H1 (cell line): ENCODE measurements around the gene YWHAG. TPM values are rescaled to one million over a fixed set of nuclear protein-coding genes. Genes with fewer than 3 reads are reported as not detected.

Experiments used
- CTCF ChIA-PET: fragments of 300-600 bp; sonication (Branson Sonifier 250); formaldehyde crosslinking; loops from one replicate; lab custom pipeline; 2021; ENCODE audit not compliant: partially characterized antibody; lab: Charles Lee
- POLR2A ChIA-PET: fragments of 300-600 bp; sonication (Branson Sonifier 250); formaldehyde crosslinking; loops from one replicate; lab custom pipeline; 2021; ENCODE audit warnings: inconsistent platforms; ENCODE audit not compliant: partially characterized antibody; lab: Charles Lee
- DNase-seq, 2 experiments: peaks; one replicate each; pipeline versions ENCODE4 v3.0.0 to v3.0.0-alpha.2; 2010 to 2022; ENCODE audit warnings: low spot score in 2 of 2, low read depth in 1 of 2, mixed read lengths in 1 of 2
- FAIRE-seq: peaks from 2 replicates; lab custom pipeline; 2011; peaks lifted over from hg19 to GRCh38; lab: Jason Lieb, UNC
- H2AFZ ChIP-seq: 2 replicates; pipeline ENCODE4 v1.8.1; 2012; ENCODE audit warnings: low read length, inconsistent platforms
- H2AK5ac ChIP-seq: 2 replicates; pipeline ENCODE4 v1.6.1; 2013; ENCODE audit warnings: low read depth, low read length
- H2BK120ac ChIP-seq: replicated peaks from 2 replicates; pipeline ENCODE3; 2013; ENCODE audit warnings: low read depth, low read length, inconsistent platforms
- H2BK12ac ChIP-seq: 2 replicates; pipeline ENCODE4 v1.6.1; 2013; ENCODE audit warnings: low read depth, low read length
- H2BK15ac ChIP-seq: 2 replicates; pipeline ENCODE4 v1.6.1; 2013; ENCODE audit warnings: low read length
- H2BK20ac ChIP-seq: 2 replicates; pipeline ENCODE4 v1.6.1; 2013; ENCODE audit warnings: low read length
- H2BK5ac ChIP-seq: 2 replicates; pipeline ENCODE4 v1.6.1; 2013; ENCODE audit warnings: low read depth, low read length
- H3K14ac ChIP-seq: 2 replicates; pipeline ENCODE4 v1.6.1; 2013; ENCODE audit warnings: inconsistent platforms; ENCODE audit not compliant: insufficient read length
- H3K18ac ChIP-seq: 2 replicates; pipeline ENCODE4 v1.6.1; 2013; ENCODE audit warnings: low read length; ENCODE audit errors: extremely low read depth
- H3K23ac ChIP-seq: 2 replicates; pipeline ENCODE4 v1.6.1; 2013; ENCODE audit warnings: inconsistent platforms; ENCODE audit not compliant: insufficient read length
- H3K23me2 ChIP-seq: 2 replicates; pipeline ENCODE4 v1.6.1; 2013; ENCODE audit warnings: low read depth, low read length
- H3K27ac ChIP-seq: 2 replicates; pipeline ENCODE4 v1.6.1; 2011; ENCODE audit warnings: low read depth, low read length, inconsistent platforms
- H3K27me3 ChIP-seq, 4 experiments: replicated peaks in 1 of 4; 1 replicate in 1 of 4; 2 replicates in 3 of 4; pipeline versions ENCODE4 v1.6.1 to v1.8.1; 2011 to 2013; ENCODE audit warnings: low read length in 3 of 4, mild to moderate bottlenecking in 3 of 4, inconsistent platforms in 2 of 4, mixed read lengths in 2 of 4, moderate library complexity in 1 of 4; ENCODE audit not compliant: control insufficient read depth in 3 of 4, insufficient read depth in 3 of 4; ENCODE audit errors: extremely low read depth in 1 of 4
- H3K36me3 ChIP-seq, 4 experiments: 2 replicates each; pipeline versions ENCODE4 v1.6.1 to v1.8.1; 2011 to 2013; ENCODE audit warnings: mild to moderate bottlenecking in 4 of 4, low read length in 3 of 4, moderate library complexity in 2 of 4, control low read depth in 1 of 4, inconsistent platforms in 1 of 4; ENCODE audit not compliant: insufficient read depth in 4 of 4, control insufficient read depth in 2 of 4
- H3K4ac ChIP-seq: replicated peaks from 2 replicates; pipeline ENCODE3; 2013; ENCODE audit warnings: low read length, low read depth, mixed read lengths, inconsistent platforms; ENCODE audit not compliant: insufficient read length
- H3K4me1 ChIP-seq, 4 experiments: replicated peaks in 1 of 4; 1 replicate in 1 of 4; 2 replicates in 3 of 4; pipeline versions ENCODE4 v1.6.1 to v1.8.1; 2011 to 2013; ENCODE audit warnings: low read length in 3 of 4, inconsistent platforms in 2 of 4, mixed read lengths in 1 of 4; ENCODE audit not compliant: insufficient read depth in 4 of 4, control insufficient read depth in 3 of 4
- H3K4me2 ChIP-seq, 2 experiments: 2 replicates each; pipeline versions ENCODE4 v1.6.1 to v1.8.1; 2011 to 2013; ENCODE audit warnings: low read depth in 2 of 2, low read length in 2 of 2, control low read depth in 1 of 2, inconsistent platforms in 1 of 2, mild to moderate bottlenecking in 1 of 2; ENCODE audit not compliant: insufficient read depth in 1 of 2
- H3K4me3 ChIP-seq, 4 experiments: fragments of 200-600, 300-600 bp in 1 of 4; sonication (generic), shearing (Covaris generic), sonication (Bioruptor Twin) in 1 of 4; 2 replicates each; pipeline versions ENCODE4 v1.5.1 to v1.8.1; 2011 to 2016; ENCODE audit warnings: low read length in 4 of 4, low read depth in 3 of 4, control low read depth in 2 of 4, inconsistent platforms in 2 of 4, mild to moderate bottlenecking in 2 of 4, mixed read lengths in 1 of 4, moderate library complexity in 1 of 4; ENCODE audit not compliant: insufficient read depth in 2 of 4; ENCODE audit errors: extremely low read depth in 1 of 4
- H3K56ac ChIP-seq: replicated peaks from 2 replicates; pipeline ENCODE3; 2013; ENCODE audit warnings: low read depth, mild to moderate bottlenecking, mixed read lengths, low read length, inconsistent platforms; ENCODE audit not compliant: insufficient read length
- H3K79me1 ChIP-seq: 2 replicates; pipeline ENCODE4 v1.6.1; 2013; ENCODE audit warnings: low read depth, low read length, control low read depth
- H3K79me2 ChIP-seq, 2 experiments: 2 replicates each; pipeline versions ENCODE4 v1.6.1 to v1.8.1; 2012 to 2013; ENCODE audit warnings: low read length in 2 of 2, mild to moderate bottlenecking in 2 of 2, inconsistent platforms in 1 of 2; ENCODE audit not compliant: insufficient read depth in 2 of 2, control insufficient read depth in 1 of 2
- H3K9ac ChIP-seq, 4 experiments: replicated peaks in 1 of 4; 1 replicate in 1 of 4; 2 replicates in 3 of 4; pipeline versions ENCODE4 v1.6.1 to v1.8.1; 2011 to 2013; ENCODE audit warnings: low read depth in 3 of 4, low read length in 3 of 4, control low read depth in 2 of 4, mild to moderate bottlenecking in 2 of 4, moderate library complexity in 2 of 4, inconsistent platforms in 1 of 4; ENCODE audit errors: extremely low read depth in 1 of 4
- H3K9me3 ChIP-seq, 2 experiments: 2 replicates each; pipeline versions ENCODE4 v1.6.1 to v1.8.1; 2012 to 2013; ENCODE audit warnings: mild to moderate bottlenecking in 2 of 2, moderate library complexity in 2 of 2, control low read depth in 1 of 2, inconsistent platforms in 1 of 2, low read depth in 1 of 2, low read length in 1 of 2, mixed read lengths in 1 of 2; ENCODE audit not compliant: insufficient read depth in 2 of 2
- H4K20me1 ChIP-seq, 2 experiments: replicated peaks in 1 of 2; 2 replicates each; pipeline versions ENCODE3 to v1.8.1; 2011 to 2013; ENCODE audit warnings: inconsistent platforms in 2 of 2, low read length in 2 of 2, mild to moderate bottlenecking in 1 of 2; ENCODE audit not compliant: insufficient read depth in 2 of 2, control insufficient read depth in 1 of 2
- H4K5ac ChIP-seq: 2 replicates; pipeline ENCODE4 v1.6.1; 2013; ENCODE audit warnings: low read length, low read depth, mixed read lengths, inconsistent platforms; ENCODE audit not compliant: insufficient read length
- H4K8ac ChIP-seq: 2 replicates; pipeline ENCODE4 v1.8.0; 2013; ENCODE audit warnings: mild to moderate bottlenecking, moderate library complexity, low read length, inconsistent platforms; ENCODE audit not compliant: insufficient read depth; ENCODE audit errors: extremely low read depth
- H4K91ac ChIP-seq: replicated peaks from 2 replicates; pipeline ENCODE3; 2013; ENCODE audit warnings: low read length, mixed read lengths, inconsistent platforms; ENCODE audit not compliant: insufficient read length
- CTBP2 ChIP-seq: IDR thresholded peaks from 2 replicates; pipeline ENCODE4 v1.7.0; 2011; ENCODE audit warnings: borderline replicate concordance, mild to moderate bottlenecking, moderate library complexity, mixed read lengths, low read length; ENCODE audit not compliant: insufficient read depth, insufficient read length
- FOSL1 ChIP-seq: IDR thresholded peaks from 2 replicates; pipeline ENCODE4 v1.6.1; 2011; ENCODE audit warnings: mild to moderate bottlenecking, low read depth, low read length, moderate library complexity; ENCODE audit not compliant: insufficient read depth
- GTF2F1 ChIP-seq: IDR thresholded peaks from 2 replicates; pipeline ENCODE4 v1.6.1; 2012; ENCODE audit warnings: low read depth, low read length, improper control_type of control experiment, borderline replicate concordance
- KDM4A ChIP-seq: IDR thresholded peaks from one replicate; pipeline ENCODE4 v1.7.1; 2012; ENCODE audit warnings: low read depth, mild to moderate bottlenecking, moderate library complexity, low read length, inconsistent platforms; ENCODE audit not compliant: severe bottlenecking
- SP2 ChIP-seq: IDR thresholded peaks from 2 replicates; pipeline ENCODE4 v1.6.1; 2012; ENCODE audit warnings: mild to moderate bottlenecking, low read length, inconsistent platforms
- TBP ChIP-seq: IDR thresholded peaks from 2 replicates; pipeline ENCODE4 v1.6.1; 2011; ENCODE audit warnings: low read depth, low read length, improper control_type of control experiment
- TCF12 ChIP-seq: IDR thresholded peaks from 2 replicates; pipeline ENCODE4 v1.6.1; 2011; ENCODE audit warnings: low read depth, mild to moderate bottlenecking, low read length
- WGBS, 2 experiments: shearing (Covaris generic) in 1 of 2; methylation state at CpG; one replicate each; pipeline versions ENCODE4 v1.1.6 to v1.1.7; 2013 to 2015; ENCODE audit warnings: low lambda C conversion rate in 2 of 2, mixed read lengths in 2 of 2, inconsistent platforms in 1 of 2, low coverage in 1 of 2, missing lambda C conversion rate in 1 of 2; ENCODE audit not compliant: insufficient replicate concordance in 2 of 2, insufficient coverage in 1 of 2, insufficient read length in 1 of 2; ENCODE audit errors: extremely low coverage in 1 of 2, missing lambda C conversion rate in 1 of 2; 5-methylcytosine and 5-hydroxymethylcytosine counted together
- polyA plus RNA-seq, 7 experiments: library from polyadenylated mRNA; depleted of rRNA in 3 of 7; stranded (reverse) in 5 of 7; unstranded in 2 of 7; fragments of >200 nt in 5 of 7; fragments of 200-250 nt in 2 of 7; gene quantifications; 1 replicate in 5 of 7; 2 replicates in 1 of 7; 4 replicates in 1 of 7; pipeline versions ENCODE4 v1.2.1 to v1.2.3, GENCODE V29; 2011 to 2013; ENCODE audit warnings: missing spikeins in 2 of 7, mixed read lengths in 2 of 7
- total RNA-seq: library from RNA; stranded (reverse); fragmentation: NEBNext Ultra II Directional; extraction: Animal tissue kit (Norgen Biotek cat#: 25700); gene quantifications from 2 replicates; pipeline ENCODE4 v1.2.1, GENCODE V29; 2021
- TF ChIP-seq, protein P1 (sequence below): IDR thresholded peaks from 2 replicates; pipeline ENCODE4 v1.6.1; 2012; ENCODE audit warnings: inconsistent platforms
- TF ChIP-seq, protein P2 (sequence below): IDR thresholded peaks from 2 replicates; pipeline ENCODE4 v1.6.1; 2012; ENCODE audit warnings: low read length, inconsistent platforms

YWHAG gene
- total and polyA plus RNA-seq, 2 of the 8 experiments (the other 6 are each of a cell fraction or from before 2014, with no cell fraction given), result 57.2 to 241 TPM

DNA sequence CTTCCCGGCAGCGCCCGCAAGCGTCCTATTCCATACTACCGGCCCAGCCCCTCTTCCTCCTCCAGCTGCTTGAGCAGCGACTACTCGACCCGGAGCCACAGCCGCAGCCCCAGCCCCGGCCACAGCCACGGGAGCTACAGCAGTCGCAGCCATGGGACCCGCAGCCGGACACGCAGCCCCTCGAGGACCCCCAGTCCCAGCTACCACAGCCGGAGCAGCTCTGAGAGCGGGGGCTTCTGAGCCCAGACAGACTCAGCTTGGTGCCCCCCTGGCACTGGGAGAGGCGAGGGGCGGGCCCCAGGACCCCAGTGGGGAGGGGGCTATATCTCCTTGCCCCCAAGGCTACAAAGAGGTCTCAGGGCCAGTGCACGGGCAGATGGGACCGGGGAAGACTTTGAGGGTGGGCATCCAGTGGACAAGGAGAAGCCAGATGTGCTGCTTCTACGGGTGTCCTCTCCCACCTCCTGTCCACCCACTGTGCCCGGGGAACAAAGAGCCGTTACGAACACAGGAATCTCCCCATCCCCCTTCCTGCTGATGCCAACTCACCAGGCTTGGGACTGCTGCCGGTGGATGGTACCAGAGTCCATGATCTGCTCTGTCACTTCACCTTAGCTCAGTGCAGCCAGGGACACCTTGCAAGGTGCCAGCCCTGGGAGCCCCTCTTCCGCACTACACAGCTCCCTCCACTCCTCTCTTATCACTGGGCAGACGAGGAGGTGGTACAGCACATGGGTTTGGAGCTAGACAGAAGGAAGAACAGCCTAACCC is 73.0 kb downstream of the YWHAG start:
- H3K14ac ChIP-seq, result no peak overlapping the region
- no peaks in the 10 kb centered on the region for H3K9me3 ChIP-seq
- no peak overlapping the region for H3K4me2 ChIP-seq
- H4K20me1 ChIP-seq, result peaks cover 0 to 4% of the 10 kb centered on the region in 2 experiments
- no peak for FAIRE-seq
- no peaks in the 10 kb centered on the region for H3K79me2 ChIP-seq
- peaks cover 14% of the 10 kb centered on the region for H3K23me2 ChIP-seq
- no peak overlapping the region for H3K23ac ChIP-seq
- no peak overlapping the region for H3K9ac ChIP-seq
- H3K18ac ChIP-seq, result no peak overlapping the region
- no peak overlapping the region for H3K4me3 ChIP-seq
- no peak overlapping the region for H2BK20ac ChIP-seq
- no peak overlapping the region for H3K4ac ChIP-seq
- no peak overlapping the region for H4K8ac ChIP-seq
- no peak overlapping the region for H2AFZ ChIP-seq
- no peak overlapping the region for H4K5ac ChIP-seq
- H3K79me1 ChIP-seq, result peaks cover 3% of the 10 kb centered on the region; the same call in 1 of the 2 replicates
- H3K56ac ChIP-seq, result no peak overlapping the region
- H3K4me1 ChIP-seq, result peaks cover 0 to 11% (median 6%) of the 10 kb centered on the region in 4 experiments; a peak in 5 of 7 replicates
- no peak overlapping the region for H2BK5ac ChIP-seq
- ChIA-PET POLR2A (interaction anchor here (1.2 to 3.9 kb wide), 6 partner anchors 11 to 32 kb away, joined by 3 to 19 read pairs (median 6); partner anchors contain the start of gene HSPB1), CTCF (interaction anchor here (0.5 to 19.4 kb wide), 6 partner anchors 12 to 1934 kb away, joined by 3 to 426 read pairs (median 4); partner anchors contain the start of gene HSPB1)
- no peak overlapping the region for H4K91ac ChIP-seq
- H2BK15ac ChIP-seq, result no peak overlapping the region
- 92% methylated on average over 27 of the region's 29 CpGs; no CpG with 5 or more reads in 1 of the 2 experiments for WGBS, 2 experiments
- no peak overlapping the region for H2AK5ac ChIP-seq
- no peak for DNase-seq
- peaks cover 8 to 14% (median 11%) of the 10 kb centered on the region in 4 experiments; a peak in 6 of 7 replicates for H3K27me3 ChIP-seq
- H3K36me3 ChIP-seq, result peaks cover 2 to 8% (median 3%) of the 10 kb centered on the region in 4 experiments; a peak in 4 of 8 replicates
- 0 out of 2 replicates have a peak overlapping the region, but pooled peaks have one; percentile 1 for H2BK12ac ChIP-seq
- H2BK120ac ChIP-seq, result no peak overlapping the region
- H3K27ac ChIP-seq, result no peak overlapping the region
- TF ChIP-seq FOSL1, result no peak
- no peak for TF ChIP-seq KDM4A
- TF ChIP-seq CTBP2, result no peak
- TF ChIP-seq, protein P1, sequence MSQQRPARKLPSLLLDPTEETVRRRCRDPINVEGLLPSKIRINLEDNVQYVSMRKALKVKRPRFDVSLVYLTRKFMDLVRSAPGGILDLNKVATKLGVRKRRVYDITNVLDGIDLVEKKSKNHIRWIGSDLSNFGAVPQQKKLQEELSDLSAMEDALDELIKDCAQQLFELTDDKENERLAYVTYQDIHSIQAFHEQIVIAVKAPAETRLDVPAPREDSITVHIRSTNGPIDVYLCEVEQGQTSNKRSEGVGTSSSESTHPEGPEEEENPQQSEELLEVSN, result no peak
- TF ChIP-seq, protein P2, sequence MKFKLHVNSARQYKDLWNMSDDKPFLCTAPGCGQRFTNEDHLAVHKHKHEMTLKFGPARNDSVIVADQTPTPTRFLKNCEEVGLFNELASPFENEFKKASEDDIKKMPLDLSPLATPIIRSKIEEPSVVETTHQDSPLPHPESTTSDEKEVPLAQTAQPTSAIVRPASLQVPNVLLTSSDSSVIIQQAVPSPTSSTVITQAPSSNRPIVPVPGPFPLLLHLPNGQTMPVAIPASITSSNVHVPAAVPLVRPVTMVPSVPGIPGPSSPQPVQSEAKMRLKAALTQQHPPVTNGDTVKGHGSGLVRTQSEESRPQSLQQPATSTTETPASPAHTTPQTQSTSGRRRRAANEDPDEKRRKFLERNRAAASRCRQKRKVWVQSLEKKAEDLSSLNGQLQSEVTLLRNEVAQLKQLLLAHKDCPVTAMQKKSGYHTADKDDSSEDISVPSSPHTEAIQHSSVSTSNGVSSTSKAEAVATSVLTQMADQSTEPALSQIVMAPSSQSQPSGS, result no peak
- TF ChIP-seq TCF12, result no peak
- no peak for TF ChIP-seq GTF2F1
- TF ChIP-seq SP2, result no peak
- no peak for TF ChIP-seq TBP
